HG03442 (cell line): ENCODE measurements around the gene LIPE.

Experiments
- ATAC-seq: cut with Tn5 transposase; IDR thresholded peaks from one replicate; pipeline ENCODE4 v1.9.1; 2021; ENCODE audit warnings: mild to moderate bottlenecking, moderate library complexity; ENCODE audit not compliant: unreplicated experiment

The LIPE gene

GRCh38 chr19:42445948-42446347 lies 18.8 kb upstream of the LIPE start:
- ATAC-seq: no peak

GRCh38 chr19:42443944-42444398 lies 16.8 kb upstream of the LIPE start:
- no peak for ATAC-seq

- no peak for ATAC-seq
These were observed 15.6 kb upstream of the LIPE start, which contains the start of gene CXCL17 for GRCh38 chr19:42442833-42443232. Gene CXCL17 (minus strand): TSS chr19:42442946. CDS start chr19:42442832, 114 bp downstream.

GRCh38 chr19:42441049-42441445 lies 13.9 kb upstream of the LIPE start:
- ATAC-seq: no peak

GRCh38 chr19:42440357-42441048 lies 13.3 kb upstream of the LIPE start:
- no peak for ATAC-seq

- no peak for ATAC-seq
These were observed 8.8 kb upstream of the LIPE start for GRCh38 chr19:42436006-42436405.

GRCh38 chr19:42435316-42435715 lies 8.1 kb upstream of the LIPE start:
- ATAC-seq: no peak

GRCh38 chr19:42433503-42434260 lies 6.5 kb upstream of the LIPE start:
- ATAC-seq: peak; percentile 54

GRCh38 chr19:42431486-42431885 lies 4.3 kb upstream of the LIPE start:
- no peak for ATAC-seq

GRCh38 chr19:42428676-42429075 lies 1.5 kb upstream of the LIPE start:
- no peak for ATAC-seq

GRCh38 chr19:42426643-42427042 lies 545 bp downstream of the LIPE start:
- ATAC-seq: no peak

- ATAC-seq: no peak
These were observed 2.5 kb downstream of the LIPE start for GRCh38 chr19:42424712-42425131.

GRCh38 chr19:42424345-42424707 lies 2.9 kb downstream of the LIPE start:
- no peak for ATAC-seq

GRCh38 chr19:42423462-42424344 lies 3.5 kb downstream of the LIPE start:
- peak; percentile 81 for ATAC-seq

- ATAC-seq: peak; percentile 16
These were observed 4.2 kb downstream of the LIPE start for GRCh38 chr19:42422901-42423461.

GRCh38 chr19:42422092-42422900 lies 4.9 kb downstream of the LIPE start:
- no peak for ATAC-seq

GRCh38 chr19:42421591-42422031 lies 5.6 kb downstream of the LIPE start:
- no peak for ATAC-seq

- ATAC-seq: no peak
These were observed 6.1 kb downstream of the LIPE start for GRCh38 chr19:42421101-42421500.

- ATAC-seq: no peak
These were observed 7.1 kb downstream of the LIPE start for GRCh38 chr19:42420055-42420544.

GRCh38 chr19:42419309-42419708 lies 7.9 kb downstream of the LIPE start:
- no peak for ATAC-seq
